Spleen (tissue), 7 donors: ENCODE results near the gene DNM1.

ENCODE experiments used
- POLR2AphosphoS5 ChIP-seq, 3 donors: sonication (generic); formaldehyde crosslinking; IDR thresholded peaks; one replicate each; pipeline ENCODE4 v1.5.1; 2017; ENCODE audit warnings: antibody characterized with exemption in 3 of 3
- TF ChIP-seq, protein P1 (sequence below), 11 experiments: fragments of 200-600 bp in 7 of 11; fragments of 450-650 bp in 4 of 11; sonication (generic) in 4 of 11; IDR thresholded peaks in 8 of 11; conservative IDR thresholded peaks in 3 of 11; 1 replicate in 7 of 11; 2 replicates in 4 of 11; pipeline versions ENCODE4 v1.4.0 to v1.8.0; 2016 to 2021; ENCODE audit warnings: antibody characterized with exemption in 11 of 11, inconsistent platforms in 4 of 11, mild to moderate bottlenecking in 1 of 11
- donor health status: DM: no; HTN: no; CAD: no; lungs with moderate emphysema.
- donor health status: DM: no; HTN: no; CAD: no.
- donor health status: DM: no; HTN: no; CAD: no.

DNA sequence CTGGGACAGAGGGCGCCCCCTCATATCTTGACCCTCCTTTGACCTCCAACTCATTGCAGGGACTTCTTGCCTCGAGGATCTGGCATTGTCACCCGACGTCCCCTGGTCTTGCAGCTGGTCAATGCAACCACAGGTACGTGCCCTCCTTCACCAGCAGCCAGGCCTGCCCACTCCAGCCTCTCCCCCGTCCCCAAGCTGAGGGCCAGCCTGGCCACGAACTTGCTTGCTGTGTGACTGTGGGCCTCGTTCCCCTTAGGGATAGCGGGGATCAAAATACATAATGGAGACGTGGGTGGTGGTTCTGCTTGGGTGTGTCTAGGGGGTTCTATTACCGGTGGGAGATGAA, 15.0 kb downstream of the DNM1 start:
- TF ChIP-seq, protein P1, sequence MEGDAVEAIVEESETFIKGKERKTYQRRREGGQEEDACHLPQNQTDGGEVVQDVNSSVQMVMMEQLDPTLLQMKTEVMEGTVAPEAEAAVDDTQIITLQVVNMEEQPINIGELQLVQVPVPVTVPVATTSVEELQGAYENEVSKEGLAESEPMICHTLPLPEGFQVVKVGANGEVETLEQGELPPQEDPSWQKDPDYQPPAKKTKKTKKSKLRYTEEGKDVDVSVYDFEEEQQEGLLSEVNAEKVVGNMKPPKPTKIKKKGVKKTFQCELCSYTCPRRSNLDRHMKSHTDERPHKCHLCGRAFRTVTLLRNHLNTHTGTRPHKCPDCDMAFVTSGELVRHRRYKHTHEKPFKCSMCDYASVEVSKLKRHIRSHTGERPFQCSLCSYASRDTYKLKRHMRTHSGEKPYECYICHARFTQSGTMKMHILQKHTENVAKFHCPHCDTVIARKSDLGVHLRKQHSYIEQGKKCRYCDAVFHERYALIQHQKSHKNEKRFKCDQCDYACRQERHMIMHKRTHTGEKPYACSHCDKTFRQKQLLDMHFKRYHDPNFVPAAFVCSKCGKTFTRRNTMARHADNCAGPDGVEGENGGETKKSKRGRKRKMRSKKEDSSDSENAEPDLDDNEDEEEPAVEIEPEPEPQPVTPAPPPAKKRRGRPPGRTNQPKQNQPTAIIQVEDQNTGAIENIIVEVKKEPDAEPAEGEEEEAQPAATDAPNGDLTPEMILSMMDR (IDR thresholded peaks at IDR 0.05 in 8 of 11, conservative IDR thresholded peaks at IDR 0.05 in 3 of 11), result no peak
- TF ChIP-seq POLR2AphosphoS5 (IDR thresholded peaks at IDR 0.05), result no peak
